Transverse colon (tissue), 4 donors: ENCODE measurements around the gene APOA5. TPM values are rescaled to one million over a fixed set of nuclear protein-coding genes. Genes with fewer than 3 reads are reported as not detected.
A peak's percentile ranks its signal among the peaks of the same experiment; 100 is the strongest.

ENCODE experiments used
- DNase-seq: peaks from one replicate; pipeline ENCODE4 v3.0.0-alpha.2; 2019
- H3K27ac ChIP-seq, 4 donors: fragments of 200-600 bp; sonication (generic); 2 replicates each; pipeline ENCODE4 v1.5.1; 2016 to 2018; ENCODE audit warnings: inconsistent platforms in 4 of 4
- H3K27me3 ChIP-seq: fragments of 200-600 bp; sonication (generic); 2 replicates; pipeline ENCODE4 v1.5.1; 2017; ENCODE audit warnings: inconsistent platforms
- H3K36me3 ChIP-seq, 4 donors: fragments of 200-600 bp; sonication (generic); 2 replicates each; pipeline ENCODE4 v1.5.1; 2017 to 2019; ENCODE audit warnings: inconsistent platforms in 4 of 4
- H3K4me1 ChIP-seq, 4 donors: fragments of 200-600 bp; sonication (generic); 2 replicates each; pipeline ENCODE4 v1.5.1; 2017 to 2020; ENCODE audit warnings: inconsistent platforms in 4 of 4
- H3K4me3 ChIP-seq, 4 donors: fragments of 200-600 bp; sonication (generic); 1 replicate in 1 of 4; 2 replicates in 3 of 4; pipeline versions ENCODE4 v1.5.1 to v1.6.1; 2017 to 2019; ENCODE audit warnings: inconsistent platforms in 4 of 4
- H3K9me3 ChIP-seq, 2 donors: fragments of 200-600 bp; sonication (generic); 2 replicates each; pipeline ENCODE4 v1.5.1; 2017 to 2019; ENCODE audit warnings: inconsistent platforms in 2 of 2
- EP300 ChIP-seq: sonication (generic); formaldehyde crosslinking; IDR thresholded peaks from one replicate; pipeline ENCODE4 v1.6.1; 2017; ENCODE audit warnings: antibody characterized with exemption, low read depth
- POLR2A ChIP-seq: fragments of 450-650 bp; IDR thresholded peaks from one replicate; pipeline ENCODE4 v1.6.1; 2016; ENCODE audit warnings: antibody characterized with exemption, mild to moderate bottlenecking, moderate library complexity
- POLR2AphosphoS5 ChIP-seq, 3 donors: sonication (generic); formaldehyde crosslinking; IDR thresholded peaks; one replicate each; pipeline ENCODE4 v1.6.1; 2016; ENCODE audit warnings: antibody characterized with exemption in 3 of 3
- WGBS, 2 donors: methylation state at CpG; one replicate each; pipeline ENCODE4 v1.1.5; 2018; ENCODE audit warnings: low coverage in 1 of 2; 5-methylcytosine and 5-hydroxymethylcytosine counted together
- in situ Hi-C, 4 donors: fragments of 200-750 bp; cut with MboI; loops; one replicate each; pipeline versions ENCODE4 v1.15.0 to v1.15.1; 2017; ENCODE audit warnings: low sequenced_read_pairs in 3 of 4, low pct_ligation_motif_present in 1 of 4, low pct_unique_long_range_greater_than_20kb in 1 of 4
- intact Hi-C: fragments of 100-400 bp; cut with DNase I; formaldehyde crosslinking; loops from one replicate; pipeline ENCODE4 v1.15.1; 2023; ENCODE audit warnings: low total_unique reads
- total RNA-seq, 4 donors: library from RNA; depleted of rRNA; stranded (reverse); fragments of >200 nt; gene quantifications; one replicate each; pipeline ENCODE4 v1.1.0, GENCODE V29; 2016
- TF ChIP-seq, protein P1 (sequence below), 5 experiments: fragments of 200-600 bp in 3 of 5; fragments of 450-650 bp in 2 of 5; sonication (generic) in 3 of 5; IDR thresholded peaks; 1 replicate in 2 of 5; 2 replicates in 3 of 5; pipeline ENCODE4 v1.5.1; 2016 to 2017; ENCODE audit warnings: antibody characterized with exemption in 5 of 5, inconsistent platforms in 3 of 5, mild to moderate bottlenecking in 2 of 5, moderate library complexity in 1 of 5

Gene APOA5
- total RNA-seq, 4 donors from 2014 or later: not detected

DNA sequence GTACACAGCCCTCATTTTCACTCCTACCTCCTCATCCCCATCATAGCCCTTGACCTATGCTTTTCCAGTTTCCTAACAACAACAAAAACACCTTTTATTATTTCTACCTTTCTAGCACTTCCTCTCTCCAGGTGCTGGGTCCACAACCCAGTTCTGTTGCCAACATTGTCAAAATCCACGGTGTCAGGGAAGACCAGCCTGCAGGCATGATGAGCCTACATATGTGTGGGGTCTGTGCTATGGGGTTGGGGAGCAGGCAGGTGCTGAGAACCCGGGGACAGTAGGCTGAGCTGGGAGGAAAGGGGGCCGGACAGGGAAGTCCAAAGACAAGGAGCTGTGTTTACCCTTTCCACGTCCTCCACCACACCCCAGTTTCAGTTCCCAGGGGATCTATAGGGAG is 3.1 kb downstream of the APOA5 start:
- 20 to 56% methylated on average over 1 to 4 of the region's 4 CpGs for WGBS, 2 donors
- DNase-seq: no peak
- TF ChIP-seq, protein P1, sequence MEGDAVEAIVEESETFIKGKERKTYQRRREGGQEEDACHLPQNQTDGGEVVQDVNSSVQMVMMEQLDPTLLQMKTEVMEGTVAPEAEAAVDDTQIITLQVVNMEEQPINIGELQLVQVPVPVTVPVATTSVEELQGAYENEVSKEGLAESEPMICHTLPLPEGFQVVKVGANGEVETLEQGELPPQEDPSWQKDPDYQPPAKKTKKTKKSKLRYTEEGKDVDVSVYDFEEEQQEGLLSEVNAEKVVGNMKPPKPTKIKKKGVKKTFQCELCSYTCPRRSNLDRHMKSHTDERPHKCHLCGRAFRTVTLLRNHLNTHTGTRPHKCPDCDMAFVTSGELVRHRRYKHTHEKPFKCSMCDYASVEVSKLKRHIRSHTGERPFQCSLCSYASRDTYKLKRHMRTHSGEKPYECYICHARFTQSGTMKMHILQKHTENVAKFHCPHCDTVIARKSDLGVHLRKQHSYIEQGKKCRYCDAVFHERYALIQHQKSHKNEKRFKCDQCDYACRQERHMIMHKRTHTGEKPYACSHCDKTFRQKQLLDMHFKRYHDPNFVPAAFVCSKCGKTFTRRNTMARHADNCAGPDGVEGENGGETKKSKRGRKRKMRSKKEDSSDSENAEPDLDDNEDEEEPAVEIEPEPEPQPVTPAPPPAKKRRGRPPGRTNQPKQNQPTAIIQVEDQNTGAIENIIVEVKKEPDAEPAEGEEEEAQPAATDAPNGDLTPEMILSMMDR (IDR thresholded peaks at IDR 0.05): no peak
- TF ChIP-seq EP300 (no peak), POLR2AphosphoS5 (IDR thresholded peaks at IDR 0.05) (no peak)

GRCh38 chr11:116787786-116788486 is 3.7 kb downstream of the APOA5 start, which contains the start of gene ZPR1:
Gene ZPR1 (minus strand): TSS chr11:116788023. CDS start chr11:116787990, 33 bp downstream.
- H3K27ac ChIP-seq: peak within 1 kb of the TSS; percentile 80 to 92 (median 91)
- H3K27me3 ChIP-seq: no peaks in the 10 kb centered on the region
- peaks cover 0 to 35% (median 14%) of the 10 kb centered on the region in 4 donors for H3K36me3 ChIP-seq
- TF ChIP-seq POLR2AphosphoS5 (IDR thresholded peaks at IDR 0.05): peak; percentile 44 to 81 (median 78)
- TF ChIP-seq, protein P1 (IDR thresholded peaks at IDR 0.05): peak in 2 of 5 experiments; percentile 48 to 59
- TF ChIP-seq POLR2A: peak; percentile 81
- no peak for TF ChIP-seq EP300
- peaks cover 6 to 27% (median 23%) of the 10 kb centered on the region in 4 donors for H3K4me1 ChIP-seq
- intact Hi-C loops (no loop called here), in situ Hi-C loops (loop anchor here in 2 of 4 donors (25.0 kb wide), 1 partner anchor 324 kb away; no protein-coding TSS in a partner anchor)
- H3K9me3 ChIP-seq: no peaks in the 10 kb centered on the region
- DNase-seq: peak; percentile 91
- WGBS, 2 donors: 2% methylated on average over 49 of the region's 56 CpGs; no CpG with 5 or more reads in 1 of the 2 donors
- peak within 1 kb of the TSS; percentile 81 to 100 (median 92) for H3K4me3 ChIP-seq

More for the DNA sequence above, 3.1 kb downstream of the APOA5 start:
- Histone ChIP-seq H3K27me3 (no peaks in the 10 kb centered on the region), H3K9me3 (no peaks in the 10 kb centered on the region), H3K27ac (peak overlapping the region; percentile 80 to 92 (median 91)), H3K4me3 (peak overlapping the region; percentile 81 to 100 (median 92)), H3K4me1 (peaks cover 6 to 27% (median 23%) of the 10 kb centered on the region in 4 donors), H3K36me3 (peaks cover 0 to 29% (median 11%) of the 10 kb centered on the region in 4 donors)
- intact Hi-C loops: no loop called here
- in situ Hi-C loops: loop anchor here in 2 of 4 donors (25.0 kb wide), 1 partner anchor 324 kb away; no protein-coding TSS in a partner anchor

DNA sequence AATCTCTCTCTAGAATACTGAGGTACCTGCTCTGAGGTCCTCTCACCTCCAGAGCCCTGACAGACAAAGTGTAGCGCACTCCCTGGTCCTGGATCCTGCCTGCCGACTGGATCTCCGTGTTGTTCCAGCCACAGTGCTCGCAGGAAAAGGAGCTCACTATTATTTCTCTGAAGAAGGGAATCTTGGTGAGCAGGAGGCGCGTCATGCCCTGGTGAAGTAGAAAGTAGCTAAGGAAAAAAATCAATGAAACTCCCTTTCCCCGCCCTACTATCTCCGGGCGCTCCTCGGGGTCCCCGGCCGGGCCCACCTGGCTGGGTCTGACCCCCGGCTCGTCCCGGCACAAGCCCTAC is 4.3 kb downstream of the APOA5 start:
- Histone ChIP-seq H3K4me1 (peaks cover 6 to 27% (median 23%) of the 10 kb centered on the region in 4 donors), H3K27me3 (no peaks in the 10 kb centered on the region), H3K9me3 (no peaks in the 10 kb centered on the region), H3K4me3 (peak overlapping the region; percentile 81 to 100 (median 92)), H3K36me3 (peaks cover 0 to 40% (median 16%) of the 10 kb centered on the region in 4 donors), H3K27ac (peak overlapping the region; percentile 80 to 92 (median 91))
- intact Hi-C loops (no loop called here), in situ Hi-C loops (loop anchor here in 2 of 4 donors (25.0 kb wide), 1 partner anchor 325 kb away; no protein-coding TSS in a partner anchor)
- no peak for TF ChIP-seq POLR2AphosphoS5 (IDR thresholded peaks at IDR 0.05)
- WGBS, 2 donors: 1% methylated on average over 15 of the region's 15 CpGs; no CpG with 5 or more reads in 1 of the 2 donors
- DNase-seq: no peak

- H3K36me3 ChIP-seq: peaks cover 0 to 45% (median 17%) of the 10 kb centered on the region in 4 donors
- no peaks in the 10 kb centered on the region for H3K9me3 ChIP-seq
- no peak for DNase-seq
- TF ChIP-seq, protein P1 (IDR thresholded peaks at IDR 0.05): no peak
- TF ChIP-seq POLR2A (no peak), POLR2AphosphoS5 (IDR thresholded peaks at IDR 0.05) (no peak), EP300 (no peak)
- peaks cover 6 to 27% (median 23%) of the 10 kb centered on the region in 4 donors for H3K4me1 ChIP-seq
- peak overlapping the region in 2 of 4 donors; percentile 91 to 92 for H3K27ac ChIP-seq
- H3K4me3 ChIP-seq: peak overlapping the region; percentile 81 to 100 (median 92)
- 49% methylated on average over 5 of the region's 5 CpGs; no CpG with 5 or more reads in 1 of the 2 donors for WGBS, 2 donors
- no peaks in the 10 kb centered on the region for H3K27me3 ChIP-seq
- intact Hi-C loops (no loop called here), in situ Hi-C loops (loop anchor here in 2 of 4 donors (25.0 kb wide), 1 partner anchor 325 kb away; no protein-coding TSS in a partner anchor)
These were observed 4.7 kb downstream of the APOA5 start for GRCh38 chr11:116786966-116787365.
